BJ (cell line): ENCODE results near the gene CYCS. TPM values are rescaled to one million over a fixed set of nuclear protein-coding genes. Genes with fewer than 3 reads are reported as not detected.

Source experiments
- CTCF ChIA-PET: fragments of 350-600 bp; formaldehyde crosslinking; extraction: SDS; loops from one replicate; lab custom pipeline; 2021; ENCODE audit warnings: antibody characterized with exemption, inconsistent platforms; lab: Yijun Ruan, JAX
- POLR2A ChIA-PET: fragments of 300-600 bp; sonication (Branson Sonifier 250); formaldehyde crosslinking; extraction: SDS; loops from one replicate; lab custom pipeline; 2021; ENCODE audit warnings: antibody characterized with exemption; lab: Charles Lee
- DNase-seq: peaks from one replicate; pipeline ENCODE4 v3.0.0-alpha.2; 2011; ENCODE audit warnings: low read depth
- H3K27me3 ChIP-seq: 2 replicates; pipeline ENCODE4 v1.6.0; 2011; ENCODE audit warnings: low read length; ENCODE audit not compliant: control insufficient read depth, insufficient read depth
- H3K36me3 ChIP-seq: 2 replicates; pipeline ENCODE4 v1.5.1; 2011; ENCODE audit warnings: low read length; ENCODE audit not compliant: control insufficient read depth, insufficient read depth
- H3K4me3 ChIP-seq: 2 replicates; pipeline ENCODE4 v1.5.1; 2011; ENCODE audit warnings: low read depth, mild to moderate bottlenecking, control low read depth, low read length
- polyA plus RNA-seq: library from polyadenylated mRNA; depleted of rRNA; stranded (reverse); fragments of >200 nt; gene quantifications from 2 replicates; pipeline ENCODE4 v1.2.3, GENCODE V29; 2011
- TF ChIP-seq, protein P1 (sequence below): IDR thresholded peaks from 2 replicates; pipeline ENCODE4 v1.5.1; 2011; ENCODE audit warnings: low read depth, mild to moderate bottlenecking, control low read depth, inconsistent platforms, low read length, moderate library complexity; ENCODE audit not compliant: insufficient read depth

Gene CYCS
- polyA plus RNA-seq, 1 experiment, result 19.4 TPM

DNA sequence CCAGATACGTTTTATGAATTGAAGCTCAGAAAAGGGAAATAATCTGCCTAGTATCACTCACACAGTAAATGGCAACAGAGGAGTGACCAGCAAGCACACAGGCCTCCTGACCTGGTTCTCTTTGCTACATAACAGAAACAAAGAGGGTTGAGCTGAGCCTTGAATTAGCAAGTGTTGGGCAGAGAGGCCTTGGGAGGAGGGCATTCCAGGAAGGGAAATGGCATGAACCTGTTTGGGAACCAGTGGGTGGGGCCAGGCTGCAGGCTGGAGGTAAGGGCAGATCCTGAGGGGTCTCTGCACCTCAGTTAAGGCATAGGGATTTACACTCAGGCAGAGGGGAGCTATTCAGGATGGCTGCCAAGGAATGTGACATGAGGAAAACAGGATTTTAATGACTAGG lies 24.8 kb upstream of the CYCS start:
- no peaks in the 10 kb centered on the region for H3K36me3 ChIP-seq
- no peak overlapping the region for H3K4me3 ChIP-seq
- no peaks in the 10 kb centered on the region for H3K27me3 ChIP-seq
- CTCF ChIA-PET, result interaction anchor here (0.9 to 1.8 kb wide), 2 partner anchors 10 to 25 kb away, joined by 3 read pairs; no protein-coding TSS in a partner anchor
- POLR2A ChIA-PET, result no interaction called here
- DNase-seq, result no peak
- TF ChIP-seq, protein P1, sequence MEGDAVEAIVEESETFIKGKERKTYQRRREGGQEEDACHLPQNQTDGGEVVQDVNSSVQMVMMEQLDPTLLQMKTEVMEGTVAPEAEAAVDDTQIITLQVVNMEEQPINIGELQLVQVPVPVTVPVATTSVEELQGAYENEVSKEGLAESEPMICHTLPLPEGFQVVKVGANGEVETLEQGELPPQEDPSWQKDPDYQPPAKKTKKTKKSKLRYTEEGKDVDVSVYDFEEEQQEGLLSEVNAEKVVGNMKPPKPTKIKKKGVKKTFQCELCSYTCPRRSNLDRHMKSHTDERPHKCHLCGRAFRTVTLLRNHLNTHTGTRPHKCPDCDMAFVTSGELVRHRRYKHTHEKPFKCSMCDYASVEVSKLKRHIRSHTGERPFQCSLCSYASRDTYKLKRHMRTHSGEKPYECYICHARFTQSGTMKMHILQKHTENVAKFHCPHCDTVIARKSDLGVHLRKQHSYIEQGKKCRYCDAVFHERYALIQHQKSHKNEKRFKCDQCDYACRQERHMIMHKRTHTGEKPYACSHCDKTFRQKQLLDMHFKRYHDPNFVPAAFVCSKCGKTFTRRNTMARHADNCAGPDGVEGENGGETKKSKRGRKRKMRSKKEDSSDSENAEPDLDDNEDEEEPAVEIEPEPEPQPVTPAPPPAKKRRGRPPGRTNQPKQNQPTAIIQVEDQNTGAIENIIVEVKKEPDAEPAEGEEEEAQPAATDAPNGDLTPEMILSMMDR, result no peak

DNA sequence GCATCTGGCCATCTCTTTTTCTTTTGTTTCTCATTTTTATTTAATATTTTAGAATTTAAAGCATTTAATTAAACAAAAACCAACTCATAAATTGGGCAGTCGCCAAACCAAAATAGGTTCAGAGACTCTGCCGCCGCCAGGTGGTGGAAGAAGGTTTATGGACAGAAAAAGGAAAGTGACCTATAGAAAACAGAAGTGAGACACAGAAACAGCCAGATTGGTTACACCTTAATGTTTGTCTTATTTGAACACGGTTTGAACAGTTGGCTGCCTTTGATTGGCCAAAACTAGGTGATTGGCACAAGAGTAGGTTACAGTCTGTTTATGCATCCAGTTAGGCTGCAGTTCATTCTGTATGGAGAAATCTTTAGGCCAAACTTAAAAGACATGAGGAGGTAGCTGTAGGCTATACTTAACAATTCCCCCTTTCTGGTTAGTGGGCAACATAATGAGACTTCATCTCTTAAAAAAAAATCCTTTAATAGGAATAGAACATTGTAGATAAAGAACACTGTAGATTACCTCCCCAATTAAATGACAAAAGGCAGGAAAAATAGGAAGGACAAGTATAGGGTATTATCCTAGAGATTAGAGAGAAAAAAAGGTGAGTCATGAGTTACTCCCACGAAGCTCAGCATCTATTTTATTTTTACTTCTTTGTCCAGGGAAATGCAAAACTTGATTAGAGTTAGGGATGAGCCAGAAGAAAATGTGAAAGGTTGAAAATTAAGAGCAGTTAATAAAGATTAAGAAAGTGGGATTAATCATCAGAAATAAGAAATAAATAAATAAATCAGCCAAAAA lies 23.9 kb upstream of the CYCS start:
- POLR2A ChIA-PET, result interaction anchor here (0.6 kb wide), 1 partner anchor 1009 kb away, joined by 4 read pairs; no protein-coding TSS in a partner anchor
- DNase-seq, result no peak
- TF ChIP-seq, protein P1, result no peak

DNA sequence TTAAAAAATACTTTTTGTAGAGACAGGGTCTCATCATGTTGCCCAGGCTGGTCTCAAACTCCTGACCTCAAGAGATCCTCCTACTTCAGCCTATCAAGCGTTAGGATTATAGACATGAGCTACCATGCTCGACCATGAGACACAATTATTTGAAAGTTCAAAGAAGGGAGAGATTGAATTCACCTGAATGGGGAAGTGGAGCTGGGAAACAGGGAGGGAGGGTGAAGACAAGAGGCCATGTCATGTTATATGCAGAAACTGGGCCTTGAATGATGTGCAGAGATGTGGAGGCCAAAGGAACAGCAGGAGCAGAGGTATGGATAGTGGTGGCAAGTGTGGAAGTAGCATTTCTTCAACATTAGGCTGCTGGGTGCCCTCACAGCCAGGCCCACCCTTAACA lies 18.7 kb upstream of the CYCS start:
- CTCF ChIA-PET, result interaction anchor here (0.9 to 1.2 kb wide), 2 partner anchors 14 to 17 kb away, joined by 3 to 4 read pairs; no protein-coding TSS in a partner anchor
- Histone ChIP-seq H3K36me3 (no peaks in the 10 kb centered on the region), H3K27me3 (no peaks in the 10 kb centered on the region), H3K4me3 (no peak overlapping the region)
- POLR2A ChIA-PET, result no interaction called here
- TF ChIP-seq, protein P1, result no peak
- no peak for DNase-seq

More for the DNA sequence above, 23.9 kb upstream of the CYCS start:
- CTCF ChIA-PET, result interaction anchor here (1.8 kb wide), 1 partner anchor 9 kb away, joined by 3 read pairs; no protein-coding TSS in a partner anchor
- Histone ChIP-seq H3K4me3 (no peak overlapping the region), H3K27me3 (no peaks in the 10 kb centered on the region), H3K36me3 (no peaks in the 10 kb centered on the region)

DNA sequence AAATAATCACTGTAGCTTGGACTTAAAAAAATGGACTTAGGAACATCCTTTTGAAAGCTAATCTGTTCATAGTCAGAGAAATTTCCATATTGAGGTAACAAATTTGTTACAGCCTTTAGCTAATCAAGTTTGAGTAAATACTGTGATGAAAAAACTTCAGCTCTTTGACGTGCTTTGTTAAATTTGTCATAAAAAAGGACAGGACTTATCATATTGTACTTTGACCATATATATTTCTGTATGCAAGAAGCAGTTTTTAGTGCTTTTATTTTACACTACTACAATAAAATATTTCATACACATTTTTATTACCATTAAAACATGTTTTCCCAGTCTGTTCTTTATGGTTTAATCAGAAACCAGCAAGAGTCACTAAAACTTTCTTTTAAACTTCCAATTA lies 14.5 kb upstream of the CYCS start:
- H3K36me3 ChIP-seq, result no peaks in the 10 kb centered on the region
- ChIA-PET CTCF (interaction anchor here (1.0 kb wide), 1 partner anchor 11 kb away, joined by 3 read pairs; no protein-coding TSS in a partner anchor), POLR2A (no interaction called here)
- TF ChIP-seq, protein P1, result no peak
- H3K27me3 ChIP-seq, result no peaks in the 10 kb centered on the region
- no peak for DNase-seq
- no peak overlapping the region for H3K4me3 ChIP-seq

DNA sequence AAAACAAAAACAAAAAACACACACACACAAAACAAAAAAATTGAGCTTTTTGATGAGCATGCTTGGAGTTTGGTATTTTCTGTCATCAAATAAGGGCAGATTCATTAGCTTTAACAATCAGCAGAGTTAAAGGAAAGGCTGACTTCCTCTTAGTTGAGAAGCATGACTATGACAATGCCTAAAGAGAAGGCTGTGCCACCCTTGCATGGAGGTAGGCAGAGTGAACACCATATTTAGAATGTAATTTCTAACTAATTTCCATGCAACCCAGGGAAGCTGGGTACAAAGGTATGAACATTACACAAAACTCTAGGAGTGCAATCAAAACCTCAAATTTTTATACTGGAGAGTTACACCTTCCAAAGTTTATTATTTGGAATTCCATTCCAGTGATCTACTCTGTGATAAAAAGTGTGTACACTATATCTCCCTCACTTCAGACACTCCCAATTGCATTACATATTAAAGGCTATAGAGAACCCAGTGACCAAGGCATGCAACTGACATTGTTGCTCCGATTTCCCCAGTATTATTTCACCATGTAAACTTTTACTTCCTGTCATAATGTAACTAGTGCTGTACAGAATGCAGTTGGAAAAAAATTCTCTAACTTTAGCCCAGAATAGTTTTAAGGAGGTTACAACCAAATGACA lies 9.4 kb upstream of the CYCS start:
- ChIA-PET CTCF (no interaction called here), POLR2A (no interaction called here)
- DNase-seq, result no peak
- TF ChIP-seq, protein P1, result no peak
- H3K36me3 ChIP-seq, result no peaks in the 10 kb centered on the region
- H3K4me3 ChIP-seq, result no peak overlapping the region
- H3K27me3 ChIP-seq, result no peaks in the 10 kb centered on the region
